Duodenal mucosa (tissue), 2 donors: ENCODE data around the gene CEP85L.

Experiments used
- H3K27ac ChIP-seq: one replicate; pipeline ENCODE4 v1.7.0; 2013; ENCODE audit warnings: low read depth, low read length
- H3K27me3 ChIP-seq, 2 donors: one replicate each; pipeline ENCODE4 v1.7.0; 2013; ENCODE audit warnings: low read length in 2 of 2, control low read depth in 1 of 2; ENCODE audit not compliant: insufficient read depth in 2 of 2, control insufficient read depth in 1 of 2
- H3K36me3 ChIP-seq, 2 donors: one replicate each; pipeline ENCODE4 v1.7.0; 2013; ENCODE audit warnings: low read length in 2 of 2, control low read depth in 1 of 2; ENCODE audit not compliant: insufficient read depth in 2 of 2, control insufficient read depth in 1 of 2
- H3K4me1 ChIP-seq, 2 donors: one replicate each; pipeline ENCODE4 v1.7.0; 2013; ENCODE audit warnings: low read length in 2 of 2, control low read depth in 1 of 2; ENCODE audit not compliant: insufficient read depth in 2 of 2, control insufficient read depth in 1 of 2
- H3K4me3 ChIP-seq, 2 donors: one replicate each; pipeline ENCODE4 v1.7.0; 2013; ENCODE audit warnings: low read length in 2 of 2, low read depth in 1 of 2
- H3K9ac ChIP-seq, 2 donors: one replicate each; pipeline ENCODE4 v1.7.0; 2013; ENCODE audit warnings: low read length in 2 of 2, low read depth in 1 of 2
- H3K9me3 ChIP-seq, 2 donors: one replicate each; pipeline ENCODE4 v1.7.0; 2013; ENCODE audit warnings: low read length in 2 of 2, control low read depth in 1 of 2; ENCODE audit not compliant: control insufficient read depth in 1 of 2

CEP85L gene

DNA sequence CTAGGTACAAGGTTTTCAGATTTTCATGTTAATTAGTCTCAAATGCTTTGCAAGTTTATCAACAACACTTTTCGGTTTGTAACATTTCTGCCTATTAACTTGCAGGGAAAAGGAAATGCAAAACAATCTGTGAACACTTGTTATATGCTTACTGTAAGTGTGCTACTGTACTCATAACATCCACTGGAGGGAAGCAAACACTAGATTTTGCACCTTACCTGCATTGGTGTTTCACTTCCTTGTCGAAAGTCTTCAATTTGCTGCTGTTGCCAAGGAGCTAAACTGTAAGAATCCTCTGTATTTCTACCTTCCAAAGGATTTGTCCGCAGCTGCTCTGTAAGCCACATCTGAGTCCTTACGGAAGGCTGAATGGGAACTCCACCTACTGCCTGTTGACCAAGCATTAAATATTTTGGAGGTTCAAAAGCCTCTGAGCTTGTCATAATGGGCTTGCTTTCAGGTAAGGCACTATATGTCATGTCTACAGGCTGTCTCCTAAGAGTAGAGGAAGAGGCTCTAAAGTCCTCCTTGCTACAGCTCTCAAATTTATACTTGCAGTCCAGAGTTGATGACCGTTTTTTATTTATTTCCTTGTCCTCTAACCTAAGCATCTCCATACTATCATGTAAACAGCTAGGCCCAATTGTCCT is 86.0 kb downstream of the CEP85L start:
- Histone ChIP-seq H3K27ac (no peak overlapping the region), H3K36me3 (no peaks in the 10 kb centered on the region), H3K9me3 (no peaks in the 10 kb centered on the region), H3K9ac (no peak overlapping the region), H3K4me3 (no peak overlapping the region), H3K4me1 (no peaks in the 10 kb centered on the region), H3K27me3 (no peaks in the 10 kb centered on the region)

DNA sequence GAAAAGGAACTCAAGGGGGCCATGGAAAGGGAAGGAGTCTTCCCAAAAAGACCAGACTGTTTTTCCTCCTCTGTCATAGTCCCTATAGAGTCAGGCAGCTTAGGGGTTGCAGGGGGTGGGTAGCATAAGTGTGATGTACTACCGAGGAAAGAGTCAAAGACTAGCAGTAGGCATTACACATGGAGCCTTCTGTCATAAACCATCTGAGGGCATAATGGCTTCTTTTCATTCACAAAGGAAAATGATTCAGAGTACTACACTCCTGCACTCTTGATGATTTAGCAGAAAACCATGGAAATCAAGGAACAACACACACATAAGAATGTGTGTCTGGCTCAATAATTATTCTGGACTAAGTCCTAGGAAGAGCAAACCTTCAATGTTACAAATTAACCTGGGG is 88.4 kb downstream of the CEP85L start:
- Histone ChIP-seq H3K9me3 (no peaks in the 10 kb centered on the region), H3K4me3 (no peak overlapping the region), H3K36me3 (no peaks in the 10 kb centered on the region), H3K4me1 (peaks cover 0 to 6% of the 10 kb centered on the region in 2 donors), H3K27me3 (no peaks in the 10 kb centered on the region), H3K9ac (no peak overlapping the region), H3K27ac (no peak overlapping the region)

DNA sequence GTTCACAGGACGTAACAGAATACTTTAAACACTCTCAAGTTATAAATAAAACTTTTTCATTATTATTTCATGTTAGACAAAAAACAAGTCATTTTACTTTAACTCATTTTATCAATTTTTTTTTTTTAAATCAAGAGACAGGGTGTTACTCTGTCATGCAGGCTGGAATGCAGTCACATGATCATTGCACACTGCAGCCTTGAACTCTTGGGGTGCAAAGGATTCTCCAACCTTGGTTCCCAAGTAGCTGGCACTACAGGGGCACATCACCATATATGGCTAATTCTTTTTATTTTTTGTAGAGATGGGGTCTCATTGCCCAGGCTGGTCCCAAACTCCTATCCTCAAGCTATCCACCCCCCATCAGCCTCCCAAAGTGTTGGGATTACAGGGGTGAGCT is 89.1 kb downstream of the CEP85L start:
- Histone ChIP-seq H3K27ac (no peak overlapping the region), H3K36me3 (no peaks in the 10 kb centered on the region), H3K4me1 (peaks cover 0 to 6% of the 10 kb centered on the region in 2 donors), H3K27me3 (no peaks in the 10 kb centered on the region), H3K9me3 (no peaks in the 10 kb centered on the region), H3K9ac (no peak overlapping the region), H3K4me3 (no peak overlapping the region)

DNA sequence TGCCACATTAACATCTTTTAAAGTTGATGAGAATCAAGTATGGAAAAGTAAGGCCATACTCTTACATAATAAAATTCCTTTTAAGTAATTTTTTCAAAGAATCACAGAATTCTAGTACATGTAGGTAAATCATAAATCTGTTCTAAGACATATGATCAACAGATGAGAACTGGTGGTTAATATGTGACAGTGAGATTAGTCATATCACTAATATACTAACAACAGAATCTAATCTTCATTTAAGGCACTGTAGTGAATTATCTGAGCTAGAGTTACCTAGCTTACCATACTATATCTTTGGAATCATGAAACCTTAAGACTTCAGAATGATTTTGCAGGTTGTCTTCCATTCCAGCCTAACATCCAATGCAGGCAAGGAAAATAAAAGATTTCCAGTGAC is 91.7 kb downstream of the CEP85L start:
- no peak overlapping the region for H3K9ac ChIP-seq
- peaks cover 0 to 6% of the 10 kb centered on the region in 2 donors for H3K4me1 ChIP-seq
- H3K9me3 ChIP-seq, result no peaks in the 10 kb centered on the region
- H3K27ac ChIP-seq, result no peak overlapping the region
- H3K4me3 ChIP-seq, result no peak overlapping the region
- H3K27me3 ChIP-seq, result no peaks in the 10 kb centered on the region
- H3K36me3 ChIP-seq, result no peaks in the 10 kb centered on the region

DNA sequence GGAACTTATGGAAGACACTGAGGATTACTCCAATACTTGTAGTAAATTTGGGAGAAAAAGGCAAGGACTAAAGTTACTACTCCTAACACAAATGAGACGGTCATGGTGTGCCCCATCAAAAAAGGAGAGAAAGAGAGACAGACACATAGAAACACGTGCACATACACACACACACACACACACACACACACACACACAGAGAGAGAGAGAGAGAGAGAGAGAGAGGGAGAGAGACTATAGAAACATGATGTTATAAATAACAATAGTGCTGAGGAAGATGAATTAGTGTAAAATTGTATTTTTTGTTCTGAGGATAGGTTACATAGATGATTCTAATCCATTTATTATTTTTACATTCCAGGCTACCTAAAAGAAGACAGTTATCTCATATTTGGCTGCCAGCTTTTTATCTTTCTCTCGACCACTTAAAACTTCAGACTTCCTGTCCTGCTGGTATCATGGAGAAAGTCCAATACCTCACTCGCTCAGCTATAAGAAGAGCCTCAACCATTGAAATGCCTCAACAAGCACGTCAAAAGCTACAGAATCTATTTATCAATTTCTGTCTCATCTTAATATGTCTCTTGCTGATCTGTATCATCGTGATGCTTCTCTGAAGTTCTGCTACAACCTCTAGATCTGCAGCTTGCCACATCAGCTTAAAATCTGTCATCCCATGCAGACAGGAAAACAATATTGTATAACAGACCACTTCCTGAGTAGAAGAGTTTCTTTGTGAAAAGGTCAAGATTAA is 92.8 kb downstream of the CEP85L start:
- Histone ChIP-seq H3K27me3 (no peaks in the 10 kb centered on the region), H3K4me1 (peaks cover 0 to 6% of the 10 kb centered on the region in 2 donors), H3K9me3 (no peaks in the 10 kb centered on the region), H3K4me3 (no peak overlapping the region), H3K36me3 (no peaks in the 10 kb centered on the region), H3K9ac (peak overlapping the region in 1 of 2 donors; percentile 15), H3K27ac (no peak overlapping the region)

DNA sequence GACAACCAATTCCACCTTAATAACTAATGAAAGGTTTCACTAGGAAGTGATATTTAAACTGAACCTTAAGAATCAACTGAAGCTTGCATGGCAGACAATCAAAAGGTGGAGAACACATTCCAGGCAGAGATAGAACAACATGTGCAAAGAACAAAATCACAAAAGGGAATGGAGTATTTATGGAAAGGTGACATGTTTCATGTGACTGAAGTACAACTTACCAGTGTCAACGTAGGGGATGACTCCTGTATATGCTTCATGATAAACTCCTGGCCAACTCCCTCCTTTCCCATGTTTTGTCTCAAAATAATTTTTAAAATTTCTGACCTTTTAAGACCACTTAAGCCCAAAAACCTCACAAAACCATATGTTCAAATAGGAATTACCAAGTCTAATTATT is 96.7 kb downstream of the CEP85L start:
- Histone ChIP-seq H3K36me3 (no peaks in the 10 kb centered on the region), H3K4me1 (peaks cover 0 to 6% of the 10 kb centered on the region in 2 donors), H3K9ac (no peak overlapping the region), H3K4me3 (no peak overlapping the region), H3K27me3 (no peaks in the 10 kb centered on the region), H3K9me3 (no peaks in the 10 kb centered on the region), H3K27ac (no peak overlapping the region)

DNA sequence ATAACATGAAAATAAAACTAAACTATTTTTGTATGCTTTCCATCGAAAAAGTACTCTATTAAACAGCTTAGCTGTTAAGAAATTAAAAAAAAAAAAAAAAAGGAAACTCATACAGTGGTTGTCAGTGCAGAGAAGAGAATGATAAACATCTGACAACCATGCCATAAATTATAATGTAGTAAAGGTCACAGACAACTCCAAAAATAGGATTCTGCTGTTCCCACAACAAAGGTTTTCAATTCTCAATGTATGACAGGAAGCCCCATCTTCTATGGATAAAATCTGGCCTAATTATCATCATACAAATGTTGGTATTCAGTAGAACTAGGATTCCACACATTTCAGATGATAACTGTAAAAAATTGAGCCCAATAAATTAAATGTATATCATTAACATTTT is 98.3 kb downstream of the CEP85L start:
- no peak overlapping the region for H3K4me3 ChIP-seq
- no peaks in the 10 kb centered on the region for H3K36me3 ChIP-seq
- H3K4me1 ChIP-seq, result no peaks in the 10 kb centered on the region
- no peaks in the 10 kb centered on the region for H3K27me3 ChIP-seq
- no peak overlapping the region for H3K9ac ChIP-seq
- H3K9me3 ChIP-seq, result no peaks in the 10 kb centered on the region
- no peak overlapping the region for H3K27ac ChIP-seq

DNA sequence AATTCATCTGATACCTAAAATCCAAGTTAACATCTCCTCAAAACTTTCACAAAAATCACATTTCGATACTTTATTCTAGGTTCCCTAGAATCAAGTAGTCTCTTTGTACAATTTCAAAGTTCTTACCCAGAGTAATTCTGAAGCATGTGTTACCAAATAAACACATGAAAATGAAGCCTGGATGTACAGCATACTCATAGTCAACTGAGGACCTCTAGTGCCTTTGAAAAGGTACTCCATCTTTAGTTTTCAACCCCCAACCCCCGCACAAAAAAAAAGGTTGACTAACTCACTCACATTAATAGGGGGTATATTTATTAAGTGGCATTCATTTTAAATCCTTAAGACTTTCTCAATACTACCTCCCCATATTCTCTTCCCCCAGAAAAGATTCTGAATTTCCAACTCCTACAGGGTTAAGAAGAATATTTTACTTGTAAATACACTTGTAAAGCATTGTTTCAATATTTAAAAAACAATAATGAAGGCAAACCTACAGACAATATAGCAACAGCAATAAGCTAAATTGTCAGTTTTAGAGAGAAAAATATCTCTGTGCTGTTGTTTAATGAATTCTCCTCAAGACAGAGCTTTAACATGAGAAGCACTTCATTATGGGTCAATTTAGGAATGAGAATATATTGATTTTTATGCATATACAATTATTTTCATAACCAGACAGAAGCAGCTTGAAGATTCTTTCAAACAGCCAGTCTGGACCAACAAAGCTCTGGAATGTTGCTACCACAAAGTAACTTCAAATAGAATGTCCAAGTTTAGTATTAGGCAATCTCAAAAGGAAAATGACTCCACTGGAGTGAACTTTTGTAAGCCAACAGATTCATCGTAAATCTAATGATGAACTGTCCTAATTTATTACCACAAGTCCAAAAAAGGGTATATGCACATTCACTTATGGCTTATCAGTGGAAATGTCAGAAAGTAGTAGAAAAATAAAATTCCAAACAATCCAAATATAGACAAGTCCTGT is 100.0 kb downstream of the CEP85L start:
- Histone ChIP-seq H3K27me3 (no peaks in the 10 kb centered on the region), H3K36me3 (no peaks in the 10 kb centered on the region), H3K27ac (no peak overlapping the region), H3K9ac (no peak overlapping the region), H3K4me1 (no peaks in the 10 kb centered on the region), H3K9me3 (no peaks in the 10 kb centered on the region), H3K4me3 (no peak overlapping the region)

DNA sequence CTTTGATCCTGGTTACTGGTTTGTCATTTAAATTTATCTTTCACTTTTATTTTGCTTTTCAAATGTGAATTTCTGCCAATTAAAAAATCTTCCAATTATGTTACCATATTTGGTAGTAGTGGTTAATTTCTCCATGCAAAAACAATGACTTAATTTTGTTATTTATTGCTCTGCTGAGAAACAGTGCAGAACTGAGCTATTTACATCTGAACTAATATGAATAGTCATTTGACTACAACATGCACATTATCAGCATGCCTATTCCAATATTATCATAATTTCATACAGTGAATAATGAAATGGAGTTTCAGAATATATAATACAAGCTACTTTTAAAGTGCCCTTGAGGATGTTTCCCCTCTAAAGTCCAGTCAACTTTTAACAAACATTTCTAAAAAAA is 102.8 kb downstream of the CEP85L start:
- no peaks in the 10 kb centered on the region for H3K27me3 ChIP-seq
- no peak overlapping the region for H3K4me3 ChIP-seq
- no peaks in the 10 kb centered on the region for H3K9me3 ChIP-seq
- no peak overlapping the region for H3K9ac ChIP-seq
- no peaks in the 10 kb centered on the region for H3K36me3 ChIP-seq
- no peaks in the 10 kb centered on the region for H3K4me1 ChIP-seq
- no peak overlapping the region for H3K27ac ChIP-seq

DNA sequence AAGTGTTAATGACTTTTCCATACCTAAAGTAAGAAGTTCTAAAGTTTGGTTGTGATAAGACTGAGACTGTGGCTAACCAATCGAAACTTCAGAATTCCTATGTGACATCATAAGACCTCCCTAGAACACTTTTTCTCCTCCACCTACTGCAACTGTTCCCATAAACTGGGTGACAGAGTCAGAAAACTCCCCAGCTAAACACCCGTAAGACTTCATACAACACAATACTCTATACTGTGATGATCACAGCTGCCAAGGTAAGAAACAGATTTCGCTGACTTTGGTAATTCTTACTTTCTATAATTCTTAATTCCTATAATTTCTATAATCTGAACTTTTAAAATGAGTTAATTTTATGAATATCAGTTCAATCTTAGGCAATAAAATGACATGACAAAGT is 103.3 kb downstream of the CEP85L start, which contains the start of gene PLN:
Gene PLN (plus strand): TSS at position 161 of the 400 bp plus-strand sequence. CDS start 10,626 bp downstream, outside the sequence.
- Histone ChIP-seq H3K4me1 (no peaks in the 10 kb centered on the region), H3K27ac (no peak within 1 kb of the TSS), H3K4me3 (no peak within 1 kb of the TSS), H3K36me3 (no peaks in the 10 kb centered on the region), H3K27me3 (no peaks in the 10 kb centered on the region), H3K9me3 (no peaks in the 10 kb centered on the region), H3K9ac (no peak within 1 kb of the TSS)
